HepG2 (cell line): ENCODE results near the gene AMBRA1. TPM values are rescaled to one million over a fixed set of nuclear protein-coding genes. Genes with fewer than 3 reads are reported as not detected.

ENCODE experiments used
- NR2C2 ChIP-seq: sonication (generic); formaldehyde crosslinking; IDR thresholded peaks from 2 replicates; pipeline ENCODE4 v1.4.0; 2020; ENCODE audit warnings: missing genetic modification reagents, mild to moderate bottlenecking, moderate library complexity, borderline replicate concordance
- SRF ChIP-seq: IDR thresholded peaks from 2 replicates; pipeline ENCODE4 v1.6.1; 2011; ENCODE audit warnings: mild to moderate bottlenecking, low read depth, low read length, moderate library complexity
- THAP11 ChIP-seq: IDR thresholded peaks from 2 replicates; pipeline ENCODE4 v1.6.1; 2016; ENCODE audit warnings: missing biosample characterization, missing genetic modification reagents
- ZNF230 ChIP-seq: sonication (generic); formaldehyde crosslinking; IDR thresholded peaks from 2 replicates; pipeline ENCODE4 v1.4.0; 2020; ENCODE audit warnings: mild to moderate bottlenecking, missing genetic modification reagents
- ZNF3 ChIP-seq: IDR thresholded peaks from 2 replicates; pipeline ENCODE4 v1.7.0; 2017; ENCODE audit warnings: inconsistent platforms
- ZNF761 ChIP-seq: sonication (generic); formaldehyde crosslinking; conservative IDR thresholded peaks from 2 replicates; pipeline ENCODE4 v1.4.0; 2020; ENCODE audit warnings: mild to moderate bottlenecking, missing genetic modification reagents
- ZNF891 ChIP-seq: sonication (generic); formaldehyde crosslinking; IDR thresholded peaks from 2 replicates; pipeline ENCODE4 v1.5.0; 2020; ENCODE audit warnings: mild to moderate bottlenecking, missing genetic modification reagents
- polyA plus RNA-seq, 8 experiments: library from polyadenylated mRNA; depleted of rRNA in 3 of 8; stranded (reverse) in 7 of 8; unstranded in 1 of 8; fragments of >200 nt; fragmentation: Illumina TruSeq in 4 of 8; extraction: Trizol in 4 of 8; gene quantifications; 2 replicates each; pipeline versions ENCODE4 v1.2.1 to v1.2.3, GENCODE V29; 2011 to 2016; ENCODE audit warnings: low read depth in 4 of 8, missing spikeins in 1 of 8, mixed read lengths in 1 of 8; ENCODE audit not compliant: insufficient read depth in 1 of 8
- total RNA-seq, 5 experiments: library from RNA; depleted of rRNA; stranded (reverse); fragments of >200 nt; fragmentation: Illumina TruSeq; extraction: Trizol; gene quantifications; 2 replicates each; pipeline ENCODE4 v1.2.3, GENCODE V29; 2016; ENCODE audit warnings: low read depth in 1 of 5
- TF ChIP-seq, protein P1 (sequence below): sonication (generic); formaldehyde crosslinking; IDR thresholded peaks from 2 replicates; pipeline ENCODE4 v1.4.0; 2020; ENCODE audit warnings: missing genetic modification reagents, borderline replicate concordance
- TF ChIP-seq, protein P2 (sequence below): sonication (generic); formaldehyde crosslinking; IDR thresholded peaks from 2 replicates; pipeline ENCODE4 v1.4.0; 2020; ENCODE audit warnings: missing genetic modification reagents
- TF ChIP-seq, protein P3 (sequence below): sonication (generic); formaldehyde crosslinking; IDR thresholded peaks from 2 replicates; pipeline ENCODE4 v1.4.0; 2020; ENCODE audit warnings: mild to moderate bottlenecking, missing genetic modification reagents, borderline replicate concordance
- TF ChIP-seq, protein P4 (sequence below): sonication (generic); formaldehyde crosslinking; IDR thresholded peaks from 2 replicates; pipeline ENCODE4 v1.9.0; 2021; ENCODE audit warnings: missing genetic modification reagents, mild to moderate bottlenecking, borderline replicate concordance
- TF ChIP-seq, protein P5 (sequence below), 2 experiments: fragments of 450-650 bp in 1 of 2; sonication (generic) in 1 of 2; formaldehyde crosslinking in 1 of 2; IDR thresholded peaks; 2 replicates each; pipeline versions ENCODE4 v1.6.1 to v1.8.0; 2016 to 2022; ENCODE audit warnings: antibody characterized with exemption in 1 of 2, mild to moderate bottlenecking in 1 of 2, missing genetic modification reagents in 1 of 2

Gene AMBRA1
- total and polyA plus RNA-seq, 2 of the 13 experiments (the other 11 are each of a cell fraction or from before 2014, with no cell fraction given): 15.7 to 26.0 TPM

DNA sequence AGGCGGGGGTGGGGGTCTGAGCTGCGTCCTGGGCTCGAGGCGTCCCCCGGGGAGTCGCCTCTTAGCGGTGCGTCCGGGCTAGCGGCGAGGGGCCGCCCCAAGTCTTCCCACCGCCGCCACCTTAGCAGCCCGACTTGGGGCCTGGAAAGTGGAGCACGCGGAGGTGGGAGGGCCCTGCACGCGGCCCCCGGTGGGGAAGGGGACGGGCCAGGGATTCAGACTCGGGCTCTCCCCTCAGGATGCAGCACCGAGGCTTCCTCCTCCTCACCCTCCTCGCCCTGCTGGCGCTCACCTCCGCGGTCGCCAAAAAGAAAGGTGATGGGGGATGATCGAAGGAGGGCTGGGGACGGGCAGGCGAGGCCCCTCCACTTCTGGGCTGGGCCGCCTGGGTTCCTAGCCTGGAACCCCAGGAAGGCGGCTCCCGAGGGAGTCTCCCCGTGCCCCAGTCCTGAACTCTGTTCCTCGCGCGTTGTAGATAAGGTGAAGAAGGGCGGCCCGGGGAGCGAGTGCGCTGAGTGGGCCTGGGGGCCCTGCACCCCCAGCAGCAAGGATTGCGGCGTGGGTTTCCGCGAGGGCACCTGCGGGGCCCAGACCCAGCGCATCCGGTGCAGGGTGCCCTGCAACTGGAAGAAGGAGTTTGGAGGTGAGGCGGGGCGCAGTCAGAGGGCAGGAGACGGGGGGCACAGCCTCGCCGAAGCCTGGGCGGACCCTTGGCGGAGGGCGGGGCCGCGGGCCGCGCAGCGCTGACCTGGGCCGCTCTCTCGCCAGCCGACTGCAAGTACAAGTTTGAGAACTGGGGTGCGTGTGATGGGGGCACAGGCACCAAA lies 211.8 kb downstream of the AMBRA1 start (continued):
- TF ChIP-seq ZNF891 (CRISPR knock-in tag): peak; percentile 44; the same call in 1 of the 2 replicates
- TF ChIP-seq THAP11 (CRISPR knock-in tag): peak; percentile 14; the same call in 1 of the 2 replicates
- TF ChIP-seq ZNF230 (CRISPR knock-in tag): no peak
- TF ChIP-seq, protein P1, sequence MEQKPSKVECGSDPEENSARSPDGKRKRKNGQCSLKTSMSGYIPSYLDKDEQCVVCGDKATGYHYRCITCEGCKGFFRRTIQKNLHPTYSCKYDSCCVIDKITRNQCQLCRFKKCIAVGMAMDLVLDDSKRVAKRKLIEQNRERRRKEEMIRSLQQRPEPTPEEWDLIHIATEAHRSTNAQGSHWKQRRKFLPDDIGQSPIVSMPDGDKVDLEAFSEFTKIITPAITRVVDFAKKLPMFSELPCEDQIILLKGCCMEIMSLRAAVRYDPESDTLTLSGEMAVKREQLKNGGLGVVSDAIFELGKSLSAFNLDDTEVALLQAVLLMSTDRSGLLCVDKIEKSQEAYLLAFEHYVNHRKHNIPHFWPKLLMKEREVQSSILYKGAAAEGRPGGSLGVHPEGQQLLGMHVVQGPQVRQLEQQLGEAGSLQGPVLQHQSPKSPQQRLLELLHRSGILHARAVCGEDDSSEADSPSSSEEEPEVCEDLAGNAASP (CRISPR knock-in tag): no peak; the same call in 1 of the 2 replicates
- TF ChIP-seq, protein P2, sequence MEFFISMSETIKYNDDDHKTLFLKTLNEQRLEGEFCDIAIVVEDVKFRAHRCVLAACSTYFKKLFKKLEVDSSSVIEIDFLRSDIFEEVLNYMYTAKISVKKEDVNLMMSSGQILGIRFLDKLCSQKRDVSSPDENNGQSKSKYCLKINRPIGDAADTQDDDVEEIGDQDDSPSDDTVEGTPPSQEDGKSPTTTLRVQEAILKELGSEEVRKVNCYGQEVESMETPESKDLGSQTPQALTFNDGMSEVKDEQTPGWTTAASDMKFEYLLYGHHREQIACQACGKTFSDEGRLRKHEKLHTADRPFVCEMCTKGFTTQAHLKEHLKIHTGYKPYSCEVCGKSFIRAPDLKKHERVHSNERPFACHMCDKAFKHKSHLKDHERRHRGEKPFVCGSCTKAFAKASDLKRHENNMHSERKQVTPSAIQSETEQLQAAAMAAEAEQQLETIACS (CRISPR knock-in tag): no peak
- TF ChIP-seq SRF: no peak
- no peak for TF ChIP-seq ZNF3 (CRISPR knock-in tag)
- no peak; the same call in 1 of the 2 replicates for TF ChIP-seq NR2C2 (CRISPR knock-in tag)
- TF ChIP-seq ZNF761 (CRISPR knock-in tag): no peak
- TF ChIP-seq, protein P3, sequence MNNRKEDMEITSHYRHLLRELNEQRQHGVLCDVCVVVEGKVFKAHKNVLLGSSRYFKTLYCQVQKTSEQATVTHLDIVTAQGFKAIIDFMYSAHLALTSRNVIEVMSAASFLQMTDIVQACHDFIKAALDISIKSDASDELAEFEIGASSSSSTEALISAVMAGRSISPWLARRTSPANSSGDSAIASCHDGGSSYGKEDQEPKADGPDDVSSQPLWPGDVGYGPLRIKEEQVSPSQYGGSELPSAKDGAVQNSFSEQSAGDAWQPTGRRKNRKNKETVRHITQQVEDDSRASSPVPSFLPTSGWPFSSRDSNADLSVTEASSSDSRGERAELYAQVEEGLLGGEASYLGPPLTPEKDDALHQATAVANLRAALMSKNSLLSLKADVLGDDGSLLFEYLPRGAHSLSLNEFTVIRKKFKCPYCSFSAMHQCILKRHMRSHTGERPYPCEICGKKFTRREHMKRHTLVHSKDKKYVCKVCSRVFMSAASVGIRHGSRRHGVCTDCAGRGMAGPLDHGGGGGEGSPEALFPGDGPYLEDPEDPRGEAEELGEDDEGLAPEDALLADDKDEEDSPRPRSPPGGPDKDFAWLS (CRISPR knock-in tag): no peak
- TF ChIP-seq, protein P4, sequence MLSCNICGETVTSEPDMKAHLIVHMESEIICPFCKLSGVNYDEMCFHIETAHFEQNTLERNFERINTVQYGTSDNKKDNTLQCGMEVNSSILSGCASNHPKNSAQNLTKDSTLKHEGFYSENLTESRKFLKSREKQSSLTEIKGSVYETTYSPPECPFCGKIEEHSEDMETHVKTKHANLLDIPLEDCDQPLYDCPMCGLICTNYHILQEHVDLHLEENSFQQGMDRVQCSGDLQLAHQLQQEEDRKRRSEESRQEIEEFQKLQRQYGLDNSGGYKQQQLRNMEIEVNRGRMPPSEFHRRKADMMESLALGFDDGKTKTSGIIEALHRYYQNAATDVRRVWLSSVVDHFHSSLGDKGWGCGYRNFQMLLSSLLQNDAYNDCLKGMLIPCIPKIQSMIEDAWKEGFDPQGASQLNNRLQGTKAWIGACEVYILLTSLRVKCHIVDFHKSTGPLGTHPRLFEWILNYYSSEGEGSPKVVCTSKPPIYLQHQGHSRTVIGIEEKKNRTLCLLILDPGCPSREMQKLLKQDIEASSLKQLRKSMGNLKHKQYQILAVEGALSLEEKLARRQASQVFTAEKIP: no peak
- TF ChIP-seq, protein P5, sequence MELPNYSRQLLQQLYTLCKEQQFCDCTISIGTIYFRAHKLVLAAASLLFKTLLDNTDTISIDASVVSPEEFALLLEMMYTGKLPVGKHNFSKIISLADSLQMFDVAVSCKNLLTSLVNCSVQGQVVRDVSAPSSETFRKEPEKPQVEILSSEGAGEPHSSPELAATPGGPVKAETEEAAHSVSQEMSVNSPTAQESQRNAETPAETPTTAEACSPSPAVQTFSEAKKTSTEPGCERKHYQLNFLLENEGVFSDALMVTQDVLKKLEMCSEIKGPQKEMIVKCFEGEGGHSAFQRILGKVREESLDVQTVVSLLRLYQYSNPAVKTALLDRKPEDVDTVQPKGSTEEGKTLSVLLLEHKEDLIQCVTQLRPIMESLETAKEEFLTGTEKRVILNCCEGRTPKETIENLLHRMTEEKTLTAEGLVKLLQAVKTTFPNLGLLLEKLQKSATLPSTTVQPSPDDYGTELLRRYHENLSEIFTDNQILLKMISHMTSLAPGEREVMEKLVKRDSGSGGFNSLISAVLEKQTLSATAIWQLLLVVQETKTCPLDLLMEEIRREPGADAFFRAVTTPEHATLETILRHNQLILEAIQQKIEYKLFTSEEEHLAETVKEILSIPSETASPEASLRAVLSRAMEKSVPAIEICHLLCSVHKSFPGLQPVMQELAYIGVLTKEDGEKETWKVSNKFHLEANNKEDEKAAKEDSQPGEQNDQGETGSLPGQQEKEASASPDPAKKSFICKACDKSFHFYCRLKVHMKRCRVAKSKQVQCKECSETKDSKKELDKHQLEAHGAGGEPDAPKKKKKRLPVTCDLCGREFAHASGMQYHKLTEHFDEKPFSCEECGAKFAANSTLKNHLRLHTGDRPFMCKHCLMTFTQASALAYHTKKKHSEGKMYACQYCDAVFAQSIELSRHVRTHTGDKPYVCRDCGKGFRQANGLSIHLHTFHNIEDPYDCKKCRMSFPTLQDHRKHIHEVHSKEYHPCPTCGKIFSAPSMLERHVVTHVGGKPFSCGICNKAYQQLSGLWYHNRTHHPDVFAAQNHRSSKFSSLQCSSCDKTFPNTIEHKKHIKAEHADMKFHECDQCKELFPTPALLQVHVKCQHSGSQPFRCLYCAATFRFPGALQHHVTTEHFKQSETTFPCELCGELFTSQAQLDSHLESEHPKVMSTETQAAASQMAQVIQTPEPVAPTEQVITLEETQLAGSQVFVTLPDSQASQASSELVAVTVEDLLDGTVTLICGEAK (IDR thresholded peaks at IDR 0.05): no peak
- TF ChIP-seq, protein P5 (CRISPR knock-in tag; IDR thresholded peaks at IDR 0.05): no peak
